GM21529 (cell line): ENCODE measurements around the gene BTRC.

ENCODE experiments used
- ATAC-seq: cut with Tn5 transposase; IDR thresholded peaks from one replicate; pipeline ENCODE4 v1.9.1; 2021; ENCODE audit not compliant: unreplicated experiment

Gene BTRC

DNA sequence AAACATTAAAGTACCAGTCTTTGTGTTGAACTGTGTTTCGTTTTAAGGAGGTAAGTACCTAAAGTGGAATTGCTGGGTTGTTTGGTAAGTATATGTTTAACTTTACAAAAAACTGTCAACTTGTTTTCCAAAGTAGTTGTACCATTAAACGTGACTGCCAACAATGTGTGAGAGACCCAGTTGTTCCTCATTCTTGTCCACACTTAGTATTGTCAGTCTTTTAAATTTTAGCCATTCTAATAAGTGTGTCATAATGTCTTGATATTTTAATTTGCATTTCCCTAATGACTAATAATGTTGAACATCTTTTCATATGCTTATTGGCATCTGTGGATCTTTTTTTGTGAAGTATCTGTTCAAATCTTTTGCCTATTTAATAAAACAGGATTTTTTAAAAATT, 159.8 kb downstream of the BTRC start:
- ATAC-seq: no peak

DNA sequence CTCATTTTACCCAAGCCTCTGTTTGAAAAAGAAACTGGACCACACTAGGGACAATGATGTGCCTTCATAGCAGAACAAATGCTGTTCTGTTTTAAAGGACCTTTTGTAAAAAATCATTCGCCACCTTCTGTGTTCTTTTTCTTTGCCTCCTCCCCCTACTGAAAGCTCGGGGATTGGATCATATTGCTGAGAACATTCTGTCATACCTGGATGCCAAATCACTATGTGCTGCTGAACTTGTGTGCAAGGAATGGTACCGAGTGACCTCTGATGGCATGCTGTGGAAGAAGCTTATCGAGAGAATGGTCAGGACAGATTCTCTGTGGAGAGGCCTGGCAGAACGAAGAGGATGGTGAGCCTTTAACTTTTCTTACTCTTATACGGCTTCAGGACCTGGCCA, 171.9 kb downstream of the BTRC start:
- ATAC-seq: no peak

DNA sequence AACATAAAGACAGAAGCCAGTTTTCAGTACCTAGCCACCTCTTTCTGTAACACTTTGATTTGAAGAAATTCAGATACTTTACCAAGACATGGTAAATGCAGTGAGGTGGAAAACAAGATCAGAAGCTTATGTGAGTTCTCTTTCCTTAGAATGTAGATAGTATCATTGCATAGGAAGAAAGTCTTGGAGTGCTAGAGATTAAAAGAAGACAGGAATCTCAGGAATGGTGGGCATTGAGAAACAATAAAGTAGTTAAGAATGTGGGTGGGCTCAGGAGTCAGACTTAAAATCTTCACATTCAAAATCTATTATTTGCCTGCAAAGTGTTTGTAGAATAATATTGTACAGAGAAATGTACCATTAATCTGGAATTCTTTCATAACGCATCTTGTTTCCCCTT, 175.2 kb downstream of the BTRC start:
- ATAC-seq: no peak

DNA sequence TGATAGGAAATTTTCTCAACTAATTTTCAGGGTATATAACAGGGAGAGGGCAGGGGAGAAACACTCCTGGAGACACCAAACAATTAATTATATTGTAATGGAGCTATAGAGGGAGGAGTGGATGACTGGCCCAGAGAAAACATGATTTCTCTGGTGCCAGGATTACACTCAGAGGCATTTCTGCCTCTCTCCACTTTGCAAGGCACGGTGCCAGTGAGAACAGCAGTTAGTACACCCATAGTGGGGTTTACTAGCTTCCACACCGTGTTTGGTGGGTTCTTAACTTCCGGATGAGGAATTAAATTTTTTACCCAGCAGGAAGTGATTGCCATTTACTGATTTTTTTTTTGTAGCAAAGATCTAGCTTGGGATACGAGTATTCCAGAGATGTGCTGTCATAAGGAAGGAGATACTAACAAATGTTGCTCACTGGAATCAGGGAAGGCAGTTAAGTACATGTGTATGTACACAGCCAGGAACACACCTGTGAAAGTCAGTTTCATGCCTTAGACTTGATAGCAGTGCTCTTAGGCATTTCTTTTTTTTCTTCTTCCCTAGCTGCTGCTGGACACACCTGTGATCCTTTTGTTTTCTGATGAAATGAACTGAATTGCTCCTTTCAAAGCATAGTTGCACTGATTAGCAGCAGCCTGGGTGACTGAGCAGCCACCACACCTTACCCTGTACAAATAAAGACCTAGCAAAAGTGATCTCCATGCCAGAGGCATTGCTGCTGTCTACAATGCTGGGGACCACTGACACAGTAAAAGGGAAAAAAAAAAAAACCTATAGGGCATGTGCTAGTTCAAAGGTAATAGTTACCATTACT, 176.0 kb downstream of the BTRC start:
- no peak for ATAC-seq

DNA sequence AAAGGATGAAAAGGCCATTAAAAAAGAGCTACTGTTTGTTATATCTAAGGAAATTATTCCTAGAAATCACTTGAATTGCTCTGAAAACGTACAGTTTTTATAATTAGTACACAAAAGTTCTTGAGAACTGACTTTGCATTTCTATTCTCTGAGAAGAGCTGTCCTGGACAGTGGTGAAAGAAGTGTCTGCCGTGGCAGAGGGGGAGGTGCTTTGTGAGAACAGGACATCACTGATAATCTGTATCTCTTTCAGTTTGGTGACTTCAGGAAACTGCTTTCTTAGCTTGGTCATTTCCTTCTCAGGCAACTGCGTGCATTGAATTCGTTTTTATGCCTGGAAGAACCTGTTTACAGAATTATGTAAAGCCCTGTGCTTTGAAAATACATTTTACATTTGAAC, 182.0 kb downstream of the BTRC start:
- ATAC-seq: no peak

- no peak for ATAC-seq
These were observed 182.8 kb downstream of the BTRC start for GRCh38 chr10:101536800-101537199.

DNA sequence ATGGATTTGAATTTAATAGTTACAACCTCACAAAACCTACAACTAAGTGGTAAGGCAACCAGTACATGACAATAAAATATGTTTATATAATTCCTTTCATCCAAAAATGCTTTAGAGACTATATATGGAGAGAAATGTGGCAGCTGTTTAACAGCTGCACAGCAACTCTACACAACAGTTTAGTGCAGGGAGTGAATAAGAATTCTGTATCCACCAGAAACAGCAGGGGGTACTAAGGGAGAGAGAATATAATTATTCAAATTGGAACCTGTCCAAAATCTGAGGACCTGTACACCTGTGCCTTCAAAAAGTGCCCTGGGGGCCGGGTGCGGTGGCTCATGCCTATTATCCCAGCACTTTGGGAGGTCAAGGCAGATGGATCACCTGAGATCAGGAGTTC, 184.5 kb downstream of the BTRC start:
- no peak for ATAC-seq

- no peak for ATAC-seq
These were observed 191.9 kb downstream of the BTRC start for GRCh38 chr10:101545898-101546297.

GRCh38 chr10:101550965-101551364, 197.0 kb downstream of the BTRC start:
- no peak for ATAC-seq

DNA sequence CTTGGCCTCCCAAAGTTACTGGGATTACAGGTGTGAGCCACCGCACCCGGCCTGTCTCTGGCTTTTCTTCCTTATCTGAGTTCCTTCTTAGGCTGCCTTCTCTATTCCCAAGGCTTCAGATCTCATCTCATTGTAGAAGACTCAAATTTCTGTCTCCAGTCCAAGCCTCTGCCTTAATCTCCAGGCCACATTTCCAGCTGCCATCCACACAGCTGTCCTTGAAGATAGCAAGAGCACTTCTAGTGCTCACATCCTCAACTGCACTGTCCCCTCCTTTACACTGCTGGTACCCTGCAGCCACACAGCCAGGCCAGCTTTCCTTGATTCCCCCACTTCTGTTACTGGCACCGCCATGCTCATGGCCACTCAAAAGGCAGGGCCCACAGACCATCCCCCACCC, 198.5 kb downstream of the BTRC start:
- ATAC-seq: no peak

DNA sequence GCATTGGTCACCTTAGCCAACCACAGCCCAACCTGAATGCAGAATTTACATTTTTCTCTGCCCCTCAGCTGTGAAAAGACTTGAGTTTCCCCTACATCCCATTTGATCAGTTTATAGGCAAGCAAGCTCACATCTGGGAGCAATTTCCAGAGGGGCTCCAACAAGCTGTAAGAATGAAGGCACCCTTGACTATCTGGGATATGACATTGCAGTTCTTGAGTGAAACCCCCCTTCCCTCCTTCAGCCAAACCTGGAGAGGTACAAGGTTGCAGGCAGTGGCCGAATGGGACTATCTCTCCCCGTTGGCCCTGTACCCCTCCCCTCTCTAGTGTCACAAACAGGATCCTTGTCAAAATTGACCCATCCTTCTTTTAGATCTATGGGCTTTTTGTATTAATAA, 203.6 kb downstream of the BTRC start:
- ATAC-seq: no peak

- ATAC-seq: no peak
These were observed 204.2 kb downstream of the BTRC start for GRCh38 chr10:101558204-101558603.

- ATAC-seq: no peak
These were observed 205.0 kb downstream of the BTRC start for GRCh38 chr10:101558671-101559595.

DNA sequence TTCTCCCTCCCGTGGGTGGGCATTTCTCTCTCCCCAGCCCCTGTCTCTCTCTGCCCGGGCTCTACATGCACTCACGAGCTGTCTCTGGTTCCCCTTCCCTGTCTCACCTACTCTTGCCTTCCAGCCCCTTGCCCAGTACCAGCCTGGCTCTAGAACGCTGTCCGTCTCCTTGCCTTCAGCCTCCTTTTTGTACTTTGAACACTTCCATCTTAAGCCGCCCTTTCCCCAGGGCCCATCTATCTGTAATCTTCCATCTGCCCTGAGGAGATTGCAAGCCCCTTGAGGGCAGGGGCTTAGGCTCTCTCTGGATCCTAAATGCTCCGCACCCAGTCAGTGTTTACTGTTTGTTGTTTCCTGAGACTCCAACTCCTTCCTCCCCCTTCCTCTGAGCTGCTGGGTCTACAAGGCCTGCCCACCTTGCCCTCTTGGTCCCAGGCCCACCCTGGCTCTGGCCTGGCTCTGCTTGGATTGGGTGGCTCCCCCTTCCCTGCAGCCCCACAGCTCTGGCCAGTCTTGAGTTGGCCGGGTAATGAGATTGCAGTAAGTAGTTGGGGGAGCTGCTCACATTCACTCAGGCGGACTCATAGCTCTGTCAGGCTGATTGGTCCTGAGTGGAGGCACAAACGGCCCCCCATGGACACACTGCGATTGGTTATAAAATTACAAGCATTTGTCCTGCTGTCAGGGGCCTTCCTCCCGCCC, 205.8 kb downstream of the BTRC start:
- ATAC-seq: no peak

- no peak for ATAC-seq
These were observed 206.5 kb downstream of the BTRC start for GRCh38 chr10:101560298-101561067.

DNA sequence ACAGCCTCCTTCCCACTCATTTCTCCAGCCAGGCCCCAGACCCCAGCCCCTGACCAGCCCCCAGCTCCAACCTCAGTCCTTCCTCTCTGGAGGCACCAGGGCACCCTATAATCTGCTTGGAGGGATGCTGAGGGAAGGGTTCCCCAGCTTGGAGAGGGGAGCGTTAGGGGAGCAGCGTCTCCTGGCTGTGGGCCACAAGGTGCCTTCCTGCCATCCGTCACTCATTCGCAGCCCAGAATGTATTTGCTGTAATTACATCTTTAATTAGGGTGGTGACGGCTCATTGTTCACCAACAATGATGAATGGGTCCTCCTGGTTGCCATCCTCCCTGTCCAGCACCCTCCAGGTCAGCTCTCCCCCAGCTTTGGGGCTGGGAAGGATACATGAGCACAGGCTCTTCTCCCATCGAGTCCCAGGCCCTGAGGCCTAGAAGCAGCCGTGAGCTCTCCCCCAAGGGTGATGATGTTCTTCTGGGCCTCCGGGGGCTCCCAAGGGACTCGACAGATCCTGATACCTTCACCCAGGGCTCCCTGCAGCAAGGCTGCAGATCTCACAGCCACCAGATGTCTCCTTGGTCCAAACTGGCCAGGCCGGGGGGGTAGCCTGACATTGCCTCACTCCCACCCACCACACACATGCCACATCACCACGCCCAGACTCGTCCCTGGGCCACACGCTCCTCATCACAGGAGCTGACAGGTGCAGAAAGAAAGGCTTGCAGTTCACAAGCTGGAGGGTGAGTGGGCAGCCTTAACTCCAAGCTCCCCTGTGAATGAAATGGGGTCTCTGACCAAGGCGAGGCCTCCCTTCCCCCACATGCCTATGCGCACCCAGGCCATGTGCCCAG, 207.3 kb downstream of the BTRC start:
- no peak for ATAC-seq

GRCh38 chr10:101562231-101562630, 208.3 kb downstream of the BTRC start:
- ATAC-seq: no peak

DNA sequence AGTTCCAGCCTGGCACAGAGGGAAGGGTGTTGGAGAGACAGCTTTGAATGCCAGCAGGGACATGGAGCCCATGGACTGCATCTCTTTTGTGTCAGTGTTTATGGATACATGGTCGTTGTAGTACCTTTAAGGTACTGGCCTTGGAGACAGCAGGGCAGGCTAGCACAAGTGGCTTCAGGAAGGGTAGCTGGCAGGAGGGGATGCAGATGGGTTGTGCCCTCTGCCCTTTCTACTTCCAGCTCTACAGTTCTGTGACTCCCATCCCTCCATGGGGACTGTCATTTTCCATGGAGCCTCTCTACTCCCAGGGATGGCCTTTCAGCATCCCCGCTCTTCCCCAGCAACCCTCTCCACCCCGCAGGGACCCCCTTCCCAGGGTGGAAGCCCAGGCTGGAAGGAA, 209.0 kb downstream of the BTRC start:
- ATAC-seq: no peak

DNA sequence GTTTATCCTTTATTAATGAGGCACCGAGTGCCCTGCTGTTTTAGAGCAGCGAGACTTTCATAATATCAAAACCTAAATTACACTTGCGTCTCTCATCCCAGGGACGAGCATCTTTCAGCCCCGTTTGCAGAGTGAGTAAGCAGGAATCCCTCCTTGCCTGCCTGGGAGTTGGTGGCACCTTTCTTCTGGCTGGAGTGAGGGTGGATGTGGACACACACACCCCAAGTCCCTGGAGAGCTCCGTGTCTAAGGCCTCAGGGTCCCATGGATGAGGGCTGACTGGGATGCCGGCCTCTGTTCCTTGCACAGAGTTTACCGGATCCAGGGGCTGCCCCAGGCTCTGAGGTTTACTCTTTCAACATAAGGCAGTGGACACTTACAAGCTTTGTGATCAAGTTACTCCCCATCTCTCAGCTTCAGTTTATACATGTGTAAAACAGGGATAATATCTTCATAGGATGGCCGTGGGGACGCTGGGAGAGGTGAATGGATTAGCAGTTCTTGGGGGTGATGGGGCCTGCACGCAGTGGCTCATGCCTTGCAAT, 209.6 kb downstream of the BTRC start:
- ATAC-seq: no peak
